Fibroblast of the aortic adventitia (primary cell): ENCODE data around the gene UVRAG. TPM values are rescaled to one million over a fixed set of nuclear protein-coding genes. Genes with fewer than 3 reads are reported as not detected.
A peak's percentile ranks its signal among the peaks of the same experiment; 100 is the strongest.
"Not testable (repeated sequence)": the region's sequence is repeated elsewhere in the genome, so short reads cannot be mapped to it uniquely, and the experiment has no call there.

Experiments used
- DNase-seq: peaks from one replicate; pipeline ENCODE4 v3.0.0-alpha.2; 2010; ENCODE audit warnings: low read depth
- H3K4me3 ChIP-seq: 2 replicates; pipeline ENCODE4 v1.5.1; 2011; ENCODE audit warnings: low read depth, mild to moderate bottlenecking, control low read depth, low read length, moderate library complexity
- CTCF ChIP-seq: IDR thresholded peaks from 2 replicates; pipeline ENCODE4 v1.5.1; 2011; ENCODE audit warnings: mild to moderate bottlenecking, low read length, control low read depth, inconsistent platforms; ENCODE audit not compliant: insufficient read depth
- total RNA-seq: library from RNA; depleted of rRNA; stranded (reverse); fragments of >200 nt; gene quantifications from 2 replicates; pipeline ENCODE4 v1.2.3, GENCODE V29; 2012; ENCODE audit warnings: low replicate concordance

UVRAG gene
- total RNA-seq, 1 donor = 21.6 TPM

GRCh38 chr11:75869661-75870455 is 54.8 kb downstream of the UVRAG start:
- H3K4me3 ChIP-seq = no peak overlapping the region
- TF ChIP-seq CTCF = no peak
- no peak for DNase-seq

- no peak for TF ChIP-seq CTCF
- DNase-seq = no peak
Observed at GRCh38 chr11:75872887-75873416, 57.9 kb downstream of the UVRAG start.

GRCh38 chr11:75873417-75874221 is 58.6 kb downstream of the UVRAG start:
- DNase-seq = peak; percentile 23
- TF ChIP-seq CTCF = no peak
- H3K4me3 ChIP-seq = no peak overlapping the region

More at GRCh38 chr11:75872887-75873416, 57.9 kb downstream of the UVRAG start:
- no peak overlapping the region for H3K4me3 ChIP-seq

- TF ChIP-seq CTCF = no peak
- no peak for DNase-seq
- no peak overlapping the region for H3K4me3 ChIP-seq
Observed at GRCh38 chr11:75874684-75875341, 59.8 kb downstream of the UVRAG start.

GRCh38 chr11:75877327-75877726 is 62.3 kb downstream of the UVRAG start:
- not testable (repeated sequence) for H3K4me3 ChIP-seq, DNase-seq

GRCh38 chr11:75877931-75878330 is 62.9 kb downstream of the UVRAG start:
- not testable (repeated sequence) for H3K4me3 ChIP-seq, DNase-seq

- DNase-seq = no peak
- no peak overlapping the region for H3K4me3 ChIP-seq
- no peak for TF ChIP-seq CTCF
Observed at GRCh38 chr11:75878933-75879332, 63.9 kb downstream of the UVRAG start.
